ENCODE measurements around the gene DLEC1.

DLEC1 gene

DNA sequence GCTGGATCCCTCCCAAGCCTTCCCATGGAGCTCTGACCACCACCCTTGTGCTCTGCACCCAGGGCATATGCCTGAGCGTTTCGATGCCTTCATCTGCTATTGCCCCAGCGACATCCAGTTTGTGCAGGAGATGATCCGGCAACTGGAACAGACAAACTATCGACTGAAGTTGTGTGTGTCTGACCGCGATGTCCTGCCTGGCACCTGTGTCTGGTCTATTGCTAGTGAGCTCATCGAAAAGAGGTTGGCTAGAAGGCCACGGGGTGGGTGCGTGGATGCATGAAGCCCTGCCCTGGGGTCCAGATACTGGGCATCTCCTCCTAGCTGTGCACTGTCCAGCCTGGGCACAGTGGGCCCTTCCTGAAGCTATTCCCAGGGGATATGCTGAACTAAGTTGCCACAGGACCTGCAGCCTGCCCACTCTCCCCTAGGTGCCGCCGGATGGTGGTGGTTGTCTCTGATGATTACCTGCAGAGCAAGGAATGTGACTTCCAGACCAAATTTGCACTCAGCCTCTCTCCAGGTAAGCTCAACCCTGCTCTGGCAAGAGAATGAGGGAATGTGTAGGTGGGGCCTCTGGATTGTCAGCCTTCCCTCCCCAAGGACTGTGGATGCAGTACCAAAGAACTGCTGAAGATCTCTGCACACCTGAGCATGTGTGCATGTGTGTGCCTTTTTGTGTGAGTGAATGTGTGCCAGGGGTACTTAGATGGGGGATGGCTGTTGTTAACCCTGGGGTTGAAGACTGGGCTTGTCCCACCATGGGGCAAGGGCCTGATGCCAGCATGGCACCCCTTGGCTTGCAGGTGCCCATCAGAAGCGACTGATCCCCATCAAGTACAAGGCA, 101.5 kb downstream of the DLEC1 start:
- DNase-seq: no peak
- in situ Hi-C loops (cut with MboI; ENCODE audit: low pct_unique_long_range_greater_than_20kb, low sequenced_read_pairs): loop anchor here (25.0 kb wide), 1 partner anchor 347 kb away; the partner anchor contains the start of gene EXOG

DNA sequence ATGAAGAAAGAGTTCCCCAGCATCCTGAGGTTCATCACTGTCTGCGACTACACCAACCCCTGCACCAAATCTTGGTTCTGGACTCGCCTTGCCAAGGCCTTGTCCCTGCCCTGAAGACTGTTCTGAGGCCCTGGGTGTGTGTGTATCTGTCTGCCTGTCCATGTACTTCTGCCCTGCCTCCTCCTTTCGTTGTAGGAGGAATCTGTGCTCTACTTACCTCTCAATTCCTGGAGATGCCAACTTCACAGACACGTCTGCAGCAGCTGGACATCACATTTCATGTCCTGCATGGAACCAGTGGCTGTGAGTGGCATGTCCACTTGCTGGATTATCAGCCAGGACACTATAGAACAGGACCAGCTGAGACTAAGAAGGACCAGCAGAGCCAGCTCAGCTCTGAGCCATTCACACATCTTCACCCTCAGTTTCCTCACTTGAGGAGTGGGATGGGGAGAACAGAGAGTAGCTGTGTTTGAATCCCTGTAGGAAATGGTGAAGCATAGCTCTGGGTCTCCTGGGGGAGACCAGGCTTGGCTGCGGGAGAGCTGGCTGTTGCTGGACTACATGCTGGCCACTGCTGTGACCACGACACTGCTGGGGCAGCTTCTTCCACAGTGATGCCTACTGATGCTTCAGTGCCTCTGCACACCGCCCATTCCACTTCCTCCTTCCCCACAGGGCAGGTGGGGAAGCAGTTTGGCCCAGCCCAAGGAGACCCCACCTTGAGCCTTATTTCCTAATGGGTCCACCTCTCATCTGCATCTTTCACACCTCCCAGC, 102.4 kb downstream of the DLEC1 start:
- in situ Hi-C loops (cut with MboI; ENCODE audit: low pct_unique_long_range_greater_than_20kb, low sequenced_read_pairs): loop anchor here (25.0 kb wide), 1 partner anchor 346 kb away; the partner anchor contains the start of gene EXOG

DNA sequence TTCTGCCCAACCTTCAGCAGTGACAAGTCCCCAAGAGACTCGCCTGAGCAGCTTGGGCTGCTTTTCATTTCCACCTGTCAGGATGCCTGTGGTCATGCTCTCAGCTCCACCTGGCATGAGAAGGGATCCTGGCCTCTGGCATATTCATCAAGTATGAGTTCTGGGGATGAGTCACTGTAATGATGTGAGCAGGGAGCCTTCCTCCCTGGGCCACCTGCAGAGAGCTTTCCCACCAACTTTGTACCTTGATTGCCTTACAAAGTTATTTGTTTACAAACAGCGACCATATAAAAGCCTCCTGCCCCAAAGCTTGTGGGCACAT, 102.9 kb downstream of the DLEC1 start:
- in situ Hi-C loops (cut with MboI; ENCODE audit: low pct_unique_long_range_greater_than_20kb, low sequenced_read_pairs): loop anchor here (25.0 kb wide), 1 partner anchor 345 kb away; the partner anchor contains the start of gene EXOG
- no peak for DNase-seq

More for the DNA sequence above, 102.4 kb downstream of the DLEC1 start:
- DNase-seq: no peak

DNA sequence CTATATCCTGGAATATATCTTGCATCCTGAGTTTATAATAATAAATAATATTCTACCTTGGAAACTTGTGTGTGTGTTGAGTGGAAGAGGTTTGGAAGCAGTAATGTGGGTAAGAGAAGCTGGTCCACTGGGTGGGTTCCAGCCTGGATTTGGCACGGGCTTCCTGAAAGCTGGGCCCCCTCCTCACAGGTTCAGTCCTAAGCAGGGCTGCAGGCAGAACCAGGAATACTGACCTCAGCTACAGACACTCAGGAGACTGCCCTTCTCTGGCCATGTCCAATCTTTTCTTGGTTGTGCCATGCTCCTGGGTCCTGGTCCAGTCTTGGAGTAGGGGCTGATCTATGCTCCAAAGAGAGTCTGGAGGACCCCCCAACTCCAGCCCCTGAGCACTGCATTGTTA, 104.0 kb downstream of the DLEC1 start:
- DNase-seq: no peak
- in situ Hi-C loops (cut with MboI; ENCODE audit: low pct_unique_long_range_greater_than_20kb, low sequenced_read_pairs): loop anchor here (25.0 kb wide), 1 partner anchor 344 kb away; the partner anchor contains the start of gene EXOG

DNA sequence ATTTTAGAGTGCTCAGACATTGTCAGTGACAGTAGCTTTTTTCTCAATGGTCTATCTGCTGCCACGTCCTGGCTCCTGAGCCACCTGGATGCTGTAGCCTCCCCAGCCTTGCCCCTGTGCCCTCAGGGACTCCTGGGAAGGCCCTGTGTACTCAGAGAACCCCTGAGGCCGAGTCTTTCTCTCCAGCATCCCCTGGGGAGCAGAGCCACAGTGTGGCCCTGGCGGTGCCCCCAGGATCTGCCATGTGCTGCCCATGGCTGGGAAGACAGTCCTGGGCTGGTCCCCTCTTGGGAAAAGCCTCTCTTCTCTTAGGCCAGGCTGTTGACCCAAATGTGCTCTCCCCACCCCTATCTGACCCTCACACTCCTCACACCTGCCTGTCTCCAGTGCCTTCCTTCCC, 104.5 kb downstream of the DLEC1 start:
- in situ Hi-C loops (cut with MboI; ENCODE audit: low pct_unique_long_range_greater_than_20kb, low sequenced_read_pairs): loop anchor here (25.0 kb wide), 1 partner anchor 344 kb away; the partner anchor contains the start of gene EXOG
- no peak for DNase-seq

DNA sequence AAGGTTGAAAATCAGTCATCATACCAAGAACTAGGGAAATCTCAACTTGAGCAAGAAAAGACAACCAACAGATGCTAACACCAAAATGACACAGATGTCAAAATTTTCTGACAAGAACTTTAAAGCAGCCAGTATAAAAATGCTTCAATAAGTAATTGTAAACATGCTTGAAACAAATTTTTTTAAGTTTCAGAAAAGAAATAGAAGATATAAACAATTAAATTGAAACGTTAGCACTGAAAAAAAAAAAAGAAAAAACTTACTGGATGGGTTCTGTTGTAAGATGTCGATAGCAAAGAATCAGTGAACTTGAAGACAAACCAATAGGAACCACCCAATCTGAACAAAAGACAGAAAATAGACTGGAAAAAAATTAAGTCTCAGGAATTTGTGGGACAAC, 107.5 kb downstream of the DLEC1 start:
- DNase-seq: no peak
- in situ Hi-C loops (cut with MboI; ENCODE audit: low pct_unique_long_range_greater_than_20kb, low sequenced_read_pairs): loop anchor here (25.0 kb wide), 1 partner anchor 341 kb away; the partner anchor contains the start of gene EXOG

DNA sequence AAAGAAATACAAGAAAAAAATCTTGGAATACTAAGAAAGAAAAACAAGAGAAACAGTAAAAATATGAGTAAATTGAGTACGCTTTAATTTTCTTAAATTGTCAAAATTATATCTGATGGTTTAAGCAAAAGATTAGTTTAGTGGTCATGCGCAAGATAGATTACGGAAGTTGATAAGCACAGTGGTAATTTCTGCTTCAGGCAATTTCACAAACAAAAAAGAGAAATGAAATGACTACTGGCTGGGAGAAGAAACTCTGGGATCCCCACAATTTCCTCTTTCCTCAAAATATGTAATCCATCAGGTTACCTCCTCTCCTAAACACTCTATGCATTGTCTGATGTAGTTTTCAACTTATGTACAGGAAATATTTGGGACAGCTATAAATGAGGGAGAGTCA, 108.4 kb downstream of the DLEC1 start:
- peak; percentile 88 for DNase-seq
- in situ Hi-C loops (cut with MboI; ENCODE audit: low pct_unique_long_range_greater_than_20kb, low sequenced_read_pairs): loop anchor here (25.0 kb wide), 1 partner anchor 340 kb away; the partner anchor contains the start of gene EXOG

DNA sequence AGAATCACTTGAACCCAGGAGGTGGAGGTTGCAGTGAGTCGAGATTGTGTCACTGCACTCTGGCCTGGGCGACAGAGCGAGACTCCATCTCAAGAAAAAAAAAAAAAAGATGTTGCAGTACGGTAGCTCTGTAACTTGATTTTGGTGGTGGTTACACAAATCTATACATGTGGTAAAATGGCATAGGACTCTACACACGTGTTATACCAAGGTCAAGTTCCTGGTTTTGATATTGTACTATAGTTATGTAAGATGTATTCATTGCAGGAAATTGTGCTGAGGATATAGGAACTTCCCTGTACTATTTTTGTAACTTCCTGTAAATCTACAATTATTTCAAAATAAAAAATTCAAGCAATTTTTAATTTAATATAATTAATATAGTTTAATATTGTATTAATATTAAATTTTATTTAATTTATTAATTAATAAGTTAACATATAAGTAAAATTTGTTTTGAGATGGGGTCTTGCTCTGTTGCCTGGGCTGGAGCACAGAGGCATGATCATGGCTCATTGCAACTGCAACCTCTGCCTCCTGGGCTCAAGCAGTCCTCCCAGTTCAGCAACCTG, 109.4 kb downstream of the DLEC1 start:
- peak; percentile 53 for DNase-seq
- in situ Hi-C loops (cut with MboI; ENCODE audit: low pct_unique_long_range_greater_than_20kb, low sequenced_read_pairs): loop anchor here (25.0 kb wide), 1 partner anchor 339 kb away; the partner anchor contains the start of gene EXOG

DNA sequence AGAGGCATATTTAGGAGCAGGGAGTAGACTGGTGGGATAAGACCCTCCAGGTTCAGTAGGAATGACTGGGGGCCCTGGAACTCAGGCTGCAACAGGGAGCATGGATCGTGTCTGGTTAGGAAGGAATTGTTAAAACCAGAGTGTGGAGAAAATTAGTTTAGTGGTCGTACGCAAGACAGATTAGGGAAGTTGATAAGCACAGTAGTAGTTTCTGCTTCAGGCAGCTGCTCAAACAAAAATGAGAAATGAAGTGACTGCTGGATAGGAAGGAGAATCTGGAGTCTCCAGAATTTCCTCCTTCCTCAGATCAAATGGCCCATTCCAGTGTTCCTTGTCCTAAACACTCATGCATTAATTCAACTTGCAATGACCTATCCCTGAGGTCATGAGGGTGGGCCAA, 110.7 kb downstream of the DLEC1 start:
- in situ Hi-C loops (cut with MboI; ENCODE audit: low pct_unique_long_range_greater_than_20kb, low sequenced_read_pairs): loop anchor here (25.0 kb wide), 1 partner anchor 338 kb away; the partner anchor contains the start of gene EXOG
- peak; percentile 85 for DNase-seq

DNA sequence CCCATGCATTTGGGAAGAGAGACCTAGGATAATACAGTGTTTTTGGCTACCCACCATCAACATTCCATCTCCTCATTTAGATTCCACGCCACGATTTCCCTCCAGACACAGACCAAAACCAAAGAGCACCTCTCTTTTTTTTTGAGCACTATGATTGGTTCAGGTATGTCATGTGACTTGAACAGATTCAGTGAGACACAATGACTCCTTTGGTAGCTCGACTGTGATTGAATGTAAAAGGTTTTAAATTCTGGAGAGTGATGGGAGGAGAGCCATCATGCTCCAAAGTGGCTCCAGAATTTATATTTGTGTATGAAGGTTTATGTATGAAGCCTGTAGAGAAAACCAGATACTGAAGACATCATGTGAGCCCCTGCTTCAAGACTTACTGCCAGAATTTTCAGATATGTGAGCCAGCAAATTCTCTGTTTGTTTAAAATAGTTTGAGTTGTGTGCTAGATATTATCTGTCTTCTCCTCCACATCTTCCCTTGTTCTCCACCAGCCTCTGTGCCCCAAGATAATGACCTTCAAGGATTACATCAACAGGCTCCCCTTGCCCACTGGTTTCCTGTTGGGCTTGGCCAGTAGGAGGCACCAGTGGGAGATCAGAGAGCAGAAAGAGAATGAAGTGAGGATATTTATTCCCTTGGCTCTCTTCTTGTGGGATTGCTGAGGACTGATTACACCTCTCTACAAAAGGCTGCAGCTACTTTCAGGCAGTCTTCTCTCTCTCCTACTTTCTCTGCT, 111.9 kb downstream of the DLEC1 start:
- in situ Hi-C loops (cut with MboI; ENCODE audit: low pct_unique_long_range_greater_than_20kb, low sequenced_read_pairs): no loop called here
- no peak for DNase-seq

DNA sequence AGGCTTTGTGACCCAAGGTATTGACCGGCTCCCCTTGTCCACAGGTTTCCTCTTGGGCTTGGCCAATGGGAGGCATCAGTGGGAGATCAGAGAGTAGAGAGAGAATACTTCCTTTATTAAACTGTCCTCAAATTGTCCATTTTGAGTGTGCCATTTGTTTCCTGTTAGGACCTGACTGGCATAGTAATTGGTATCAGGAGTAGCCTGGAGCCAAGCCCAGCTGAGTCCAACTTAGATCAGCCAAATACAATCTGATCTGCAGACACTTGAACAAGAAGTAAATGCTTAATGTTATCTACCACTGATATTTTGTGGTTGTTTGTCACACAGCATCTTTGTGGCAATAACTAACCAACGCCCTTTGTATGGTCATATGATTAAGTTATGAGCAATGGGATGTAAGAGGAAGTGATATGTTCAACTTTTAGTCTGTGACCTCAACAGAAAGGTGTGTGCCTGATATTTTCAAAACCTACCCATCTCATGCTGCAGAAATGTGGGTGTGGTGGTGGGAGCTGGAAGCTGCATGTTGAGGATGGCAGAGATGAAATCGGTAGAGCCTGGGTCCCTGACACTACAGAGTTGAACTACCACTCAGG, 112.8 kb downstream of the DLEC1 start:
- no peak for DNase-seq
- in situ Hi-C loops (cut with MboI; ENCODE audit: low pct_unique_long_range_greater_than_20kb, low sequenced_read_pairs): no loop called here

DNA sequence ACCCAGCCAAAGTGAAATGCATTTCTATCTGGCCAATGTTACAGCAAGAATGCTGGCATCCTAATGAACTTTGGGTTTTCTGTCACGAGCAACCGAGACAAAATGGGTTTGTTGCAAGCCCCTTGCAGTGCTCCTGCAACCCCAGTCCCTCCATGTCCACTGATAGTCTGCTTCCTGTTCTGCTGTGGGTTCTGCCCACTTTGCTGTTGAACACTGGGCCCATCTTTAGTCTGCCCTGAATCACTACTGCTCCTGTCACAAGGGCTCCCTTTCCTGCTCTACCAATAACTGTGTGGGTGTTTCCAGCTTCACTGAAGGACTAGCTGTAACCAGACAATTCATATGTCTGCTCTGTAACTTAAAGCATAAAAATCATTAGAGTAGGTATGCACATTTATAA, 113.6 kb downstream of the DLEC1 start:
- in situ Hi-C loops (cut with MboI; ENCODE audit: low pct_unique_long_range_greater_than_20kb, low sequenced_read_pairs): no loop called here
- DNase-seq: no peak

DNA sequence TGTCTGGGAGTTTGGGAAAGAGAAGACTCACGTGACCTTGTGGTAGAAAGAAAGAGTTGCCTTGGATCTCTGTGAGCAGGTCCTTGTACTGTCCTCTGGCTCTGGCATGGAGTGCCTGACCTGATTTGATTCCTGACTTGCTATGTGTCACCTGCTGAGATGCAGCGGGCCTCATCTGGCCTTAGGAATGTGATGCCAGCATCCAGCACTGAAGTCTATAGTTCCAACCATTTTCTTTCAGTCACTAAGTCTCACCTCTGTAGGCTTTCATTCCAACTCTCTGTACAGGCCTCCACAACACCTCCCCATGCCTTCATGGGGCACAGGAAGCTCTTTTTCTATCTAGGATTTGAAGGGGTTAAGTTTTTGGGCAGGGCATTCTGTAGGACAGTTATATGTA, 114.2 kb downstream of the DLEC1 start:
- in situ Hi-C loops (cut with MboI; ENCODE audit: low pct_unique_long_range_greater_than_20kb, low sequenced_read_pairs): no loop called here
- no peak for DNase-seq

DNA sequence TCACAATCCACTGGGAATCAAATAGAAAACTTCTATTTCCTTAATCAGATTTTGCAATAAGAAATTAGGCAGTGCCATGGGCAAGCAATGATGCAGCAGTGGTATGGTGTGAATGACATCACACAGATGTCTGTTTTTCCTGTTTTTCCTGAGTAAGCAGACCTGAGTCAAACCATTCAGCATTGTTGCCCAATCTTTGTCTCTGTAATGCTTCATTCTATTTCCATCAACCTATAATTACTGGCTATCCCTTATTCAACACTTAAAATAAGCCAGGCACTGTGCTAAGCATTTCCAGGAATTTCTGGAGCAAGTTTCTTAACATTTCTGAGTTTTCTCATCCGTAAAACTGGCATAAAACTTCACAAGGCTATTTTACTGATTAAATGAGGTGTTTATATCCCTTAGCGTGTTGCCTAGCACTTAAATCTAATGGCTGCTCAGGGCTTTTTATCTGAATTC, 115.1 kb downstream of the DLEC1 start:
- no peak for DNase-seq
- in situ Hi-C loops (cut with MboI; ENCODE audit: low pct_unique_long_range_greater_than_20kb, low sequenced_read_pairs): no loop called here

DNA sequence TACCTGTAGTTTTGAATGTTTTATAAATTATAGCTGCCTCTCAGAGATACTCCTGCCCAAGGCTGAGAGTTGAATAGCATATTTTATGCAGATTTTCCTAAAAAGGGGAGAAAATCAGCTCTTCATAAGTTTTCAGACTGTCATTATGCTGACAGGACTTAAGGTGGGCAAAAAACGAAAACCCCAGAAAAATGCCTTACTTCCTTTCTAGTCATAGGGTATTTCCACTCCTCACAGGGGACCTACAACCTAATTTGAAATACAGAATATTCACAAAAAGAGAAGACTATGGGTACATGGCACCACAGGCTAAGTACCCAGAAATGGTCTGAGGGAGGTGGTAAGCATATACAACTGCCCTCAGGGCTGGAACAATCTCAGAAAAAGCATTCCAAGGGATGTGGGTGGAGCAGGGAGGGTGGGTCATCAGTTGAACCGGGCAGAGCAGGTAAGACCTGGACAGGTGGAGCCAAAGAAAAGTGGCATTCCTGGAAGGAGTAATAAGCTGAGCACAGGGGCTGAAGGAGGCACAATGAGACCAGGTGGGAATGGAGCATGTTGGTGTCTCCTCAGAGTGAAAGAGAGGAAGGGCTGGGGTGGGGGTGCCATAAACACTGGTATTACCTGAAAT, 115.7 kb downstream of the DLEC1 start:
- in situ Hi-C loops (cut with MboI; ENCODE audit: low pct_unique_long_range_greater_than_20kb, low sequenced_read_pairs): no loop called here
- DNase-seq: no peak

DNA sequence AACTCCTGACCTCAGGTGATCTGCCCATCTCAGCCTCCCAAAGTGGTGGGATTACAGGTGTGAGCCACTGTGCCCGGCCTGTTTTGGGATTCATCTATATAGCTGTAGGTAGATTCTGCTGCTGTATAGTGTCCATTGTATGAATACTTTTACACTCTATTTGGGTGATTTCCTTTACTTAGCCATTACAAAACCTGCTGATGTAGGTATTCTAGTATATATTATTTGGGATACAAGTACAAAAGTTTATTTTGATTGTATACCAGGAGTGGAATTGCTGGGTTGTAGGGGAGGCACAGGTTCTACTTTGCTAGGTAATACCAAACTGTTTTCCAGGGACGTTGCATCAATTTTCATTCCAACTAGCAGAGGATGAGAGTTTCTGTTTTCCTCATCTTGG, 116.8 kb downstream of the DLEC1 start:
- in situ Hi-C loops (cut with MboI; ENCODE audit: low pct_unique_long_range_greater_than_20kb, low sequenced_read_pairs): no loop called here
- DNase-seq: no peak

DNA sequence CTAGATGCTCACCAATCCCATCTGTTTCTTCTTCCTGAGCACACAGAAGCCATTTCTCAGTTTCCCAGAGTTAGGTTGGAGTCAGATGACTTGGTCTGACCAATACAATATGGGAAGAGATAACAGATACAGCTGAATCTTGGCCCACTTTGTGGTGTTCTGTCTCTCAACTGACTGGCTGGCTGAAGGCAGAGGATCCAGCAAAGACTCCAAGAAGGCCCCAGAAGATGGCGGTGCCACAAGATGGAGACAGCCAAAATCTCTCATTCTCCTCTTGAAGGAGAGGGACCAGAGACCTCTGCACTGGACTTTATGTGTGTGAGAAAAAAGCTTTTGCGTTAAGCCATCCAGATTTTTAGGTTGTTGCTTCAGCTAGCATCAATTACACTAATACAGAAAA, 118.1 kb downstream of the DLEC1 start:
- no peak for DNase-seq
- in situ Hi-C loops (cut with MboI; ENCODE audit: low pct_unique_long_range_greater_than_20kb, low sequenced_read_pairs): no loop called here

DNA sequence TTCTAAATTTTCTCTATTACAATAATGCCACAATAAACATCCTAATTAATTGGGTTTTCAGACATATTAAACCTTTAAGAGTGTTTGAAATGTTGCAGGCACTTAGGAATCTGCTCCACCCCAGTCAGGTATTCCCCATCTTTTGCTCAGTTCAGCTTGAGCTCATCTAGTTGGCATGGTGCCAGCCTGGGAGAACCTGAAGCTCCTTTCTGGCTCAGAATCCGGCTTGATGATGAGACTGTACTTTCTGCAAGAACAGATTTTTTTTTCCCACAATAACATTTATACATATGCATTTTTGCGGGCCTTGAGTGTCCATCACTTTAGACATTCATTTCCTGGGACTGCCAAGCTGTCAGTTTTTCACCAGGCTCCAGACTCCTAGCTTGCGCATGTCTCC, 118.6 kb downstream of the DLEC1 start:
- in situ Hi-C loops (cut with MboI; ENCODE audit: low pct_unique_long_range_greater_than_20kb, low sequenced_read_pairs): no loop called here
- DNase-seq: no peak

All from KBM-7 (cell line).